ENCODE measurements around the gene OR2A42.
"Not testable (repeated sequence)": the region's sequence is repeated elsewhere in the genome, so short reads cannot be mapped to it uniquely, and the experiment has no call there.

Gene OR2A42, protein sequence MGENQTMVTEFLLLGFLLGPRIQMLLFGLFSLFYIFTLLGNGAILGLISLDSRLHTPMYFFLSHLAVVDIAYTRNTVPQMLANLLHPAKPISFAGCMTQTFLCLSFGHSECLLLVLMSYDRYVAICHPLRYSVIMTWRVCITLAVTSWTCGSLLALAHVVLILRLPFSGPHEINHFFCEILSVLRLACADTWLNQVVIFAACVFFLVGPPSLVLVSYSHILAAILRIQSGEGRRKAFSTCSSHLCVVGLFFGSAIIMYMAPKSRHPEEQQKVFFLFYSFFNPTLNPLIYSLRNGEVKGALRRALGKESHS

GRCh38 chr7:144239365-144239764 lies at the start of gene OR2A42:
Gene OR2A42, minus strand, starts transcription at chr7:144239605. Its CDS starts 6,762 bp downstream, at chr7:144232843.
- DNase-seq (ENCODE audit: low read depth), result not testable (repeated sequence)

- DNase-seq (ENCODE audit: low read depth), result not testable (repeated sequence)
Measured at GRCh38 chr7:144287171-144287784, 47.9 kb upstream of the OR2A42 start.

DNA sequence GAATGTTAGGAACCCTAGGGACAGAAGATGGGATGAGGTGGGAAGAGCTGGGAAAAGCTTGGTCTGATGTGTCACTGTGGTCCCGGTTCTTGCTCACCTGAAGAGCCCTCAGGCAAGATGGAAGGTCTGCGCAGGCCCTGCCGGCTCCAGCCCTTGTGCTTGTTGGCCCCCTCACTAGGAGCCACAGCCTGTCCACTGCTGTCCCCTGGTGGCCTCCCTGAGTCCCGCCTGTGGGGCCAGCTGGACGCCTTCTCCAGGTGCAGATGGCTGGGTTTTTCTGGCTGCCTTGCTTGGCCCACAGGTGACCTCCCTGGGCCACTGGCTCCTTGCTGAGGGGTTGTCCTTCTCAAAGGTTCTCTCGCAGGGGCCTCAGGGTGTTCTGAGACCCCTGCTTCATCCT lies 44.3 kb upstream of the OR2A42 start:
- not testable (repeated sequence) for DNase-seq (ENCODE audit: low read depth)

- DNase-seq (ENCODE audit: low read depth), result not testable (repeated sequence)
Measured at GRCh38 chr7:144282490-144282889, 43.1 kb upstream of the OR2A42 start.

- not testable (repeated sequence) for DNase-seq (ENCODE audit: low read depth)
Measured at GRCh38 chr7:144281981-144282380, 42.6 kb upstream of the OR2A42 start.

DNA sequence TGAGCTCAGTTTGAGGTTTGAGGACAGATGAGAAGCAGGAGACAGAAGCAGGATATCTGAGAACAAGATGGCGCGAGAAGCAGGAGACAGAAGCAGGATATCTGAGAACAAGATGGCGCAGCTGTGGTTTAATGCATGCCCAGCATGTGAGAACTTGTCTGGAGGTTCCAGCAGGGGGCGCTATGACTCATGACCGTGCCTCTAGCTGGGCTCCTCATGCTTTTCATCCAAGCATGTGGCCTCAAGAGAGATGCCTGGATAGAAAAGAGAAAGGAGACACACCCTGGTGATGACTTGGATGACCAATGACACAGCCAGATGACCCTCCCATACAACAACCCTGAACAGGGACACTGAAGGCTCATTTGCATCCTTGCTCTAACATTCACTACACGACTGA lies 40.6 kb upstream of the OR2A42 start:
- DNase-seq (ENCODE audit: low read depth), result not testable (repeated sequence)

GRCh38 chr7:144275281-144275680 lies 35.9 kb upstream of the OR2A42 start:
- DNase-seq (ENCODE audit: low read depth), result not testable (repeated sequence)

DNA sequence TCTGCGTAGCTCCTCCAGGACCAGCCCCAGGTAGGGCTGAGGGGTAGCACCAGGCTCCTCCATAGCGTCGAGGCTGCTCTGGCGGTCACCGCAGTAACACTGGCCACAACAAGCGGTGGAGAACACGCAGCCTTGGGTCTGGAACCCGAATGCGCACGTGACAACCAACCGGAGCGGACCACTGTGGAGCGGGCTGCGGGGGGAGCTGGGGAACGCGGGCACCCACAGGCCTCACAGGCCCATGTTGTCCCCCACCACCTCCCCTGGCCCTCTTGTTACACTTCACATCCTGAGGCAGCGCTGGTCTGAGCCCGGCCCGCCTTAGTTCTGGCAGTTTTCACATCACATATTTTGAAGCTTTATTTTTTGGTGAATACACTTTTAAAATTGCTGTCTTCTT lies 29.8 kb upstream of the OR2A42 start, which contains the start of gene CTAGE8:
TSS of gene CTAGE8 (minus strand) at position 101 of the 400 bp plus-strand sequence. CDS start at position 63, 38 bp downstream.
- DNase-seq (ENCODE audit: low read depth), result not testable (repeated sequence)

DNA sequence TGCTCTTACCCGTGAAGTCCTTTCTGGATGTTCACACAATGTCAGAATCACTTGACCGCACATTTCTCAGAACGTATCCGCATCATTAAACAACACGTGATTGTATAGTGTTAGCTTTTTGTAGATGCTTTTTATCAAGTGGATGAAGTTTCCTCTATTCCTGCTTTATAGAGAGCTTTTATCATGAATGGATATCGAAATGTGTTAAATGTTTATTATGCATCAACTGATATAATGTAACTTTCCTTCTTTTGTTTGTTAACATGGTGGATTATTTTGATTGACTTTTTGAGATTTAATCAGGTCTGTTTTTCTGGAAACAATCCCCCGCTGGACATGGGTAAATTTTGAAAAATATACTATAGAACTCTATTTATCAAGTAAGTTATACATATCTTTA lies 25.3 kb upstream of the OR2A42 start, which contains the start of gene OR2A7:
TSS of gene OR2A7 (minus strand) at position 101 of the 400 bp plus-strand sequence. CDS start 5,164 bp downstream, outside the sequence.
- DNase-seq (ENCODE audit: low read depth), result not testable (repeated sequence)

GRCh38 chr7:144262128-144262527 lies 22.7 kb upstream of the OR2A42 start:
- not testable (repeated sequence) for DNase-seq (ENCODE audit: low read depth)

DNA sequence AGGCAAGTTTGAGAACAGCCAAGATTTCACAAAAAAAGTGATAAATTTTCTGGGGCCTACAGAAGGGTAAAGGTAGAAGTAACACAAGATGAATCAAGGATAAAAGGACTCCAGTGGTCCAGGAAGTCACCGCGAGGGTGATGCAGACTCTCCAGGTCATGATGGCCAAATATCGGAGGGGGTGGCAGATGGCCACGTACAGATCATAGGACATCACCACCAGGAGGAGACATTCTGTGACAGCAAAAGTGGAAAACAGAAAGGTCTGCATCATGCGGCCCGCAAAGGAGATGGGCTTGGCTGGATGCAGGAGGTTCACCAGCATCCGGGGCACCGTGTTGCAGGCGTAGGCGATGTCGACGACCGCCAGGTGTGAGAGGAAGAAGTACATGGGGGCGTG lies 19.7 kb upstream of the OR2A42 start:
- not testable (repeated sequence) for DNase-seq (ENCODE audit: low read depth)

GRCh38 chr7:144256112-144256511 lies 16.7 kb upstream of the OR2A42 start:
- DNase-seq (ENCODE audit: low read depth), result no peak

DNA sequence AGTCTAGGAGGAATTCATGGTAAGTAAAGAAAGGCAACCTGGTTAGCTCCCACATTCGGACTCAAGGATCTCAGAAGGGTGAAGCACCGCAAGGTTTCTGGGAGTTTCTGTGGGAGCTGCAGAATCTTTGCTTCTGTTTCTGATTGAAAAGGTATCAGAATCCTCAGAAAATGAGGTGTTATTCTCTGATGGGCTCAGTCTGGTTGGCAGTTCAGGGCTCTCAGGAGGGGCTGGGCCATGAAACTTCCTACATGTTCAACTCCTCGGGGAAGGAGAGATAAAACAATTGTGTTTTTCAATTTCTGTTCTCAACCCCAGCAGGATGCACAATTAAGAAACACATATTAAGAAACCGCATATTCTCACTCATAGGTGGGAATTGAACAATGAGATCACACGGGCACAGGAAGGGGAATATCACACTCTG lies 16.1 kb upstream of the OR2A42 start:
- no peak for DNase-seq (ENCODE audit: low read depth)

- not testable (repeated sequence) for DNase-seq (ENCODE audit: low read depth)
Measured at GRCh38 chr7:144252307-144252706, 12.9 kb upstream of the OR2A42 start.

- not testable (repeated sequence) for DNase-seq (ENCODE audit: low read depth)
Measured at GRCh38 chr7:144247674-144248330, 8.4 kb upstream of the OR2A42 start.

GRCh38 chr7:144246967-144247366 lies 7.6 kb upstream of the OR2A42 start:
- DNase-seq (ENCODE audit: low read depth), result not testable (repeated sequence)

GRCh38 chr7:144245372-144245771 lies 6.0 kb upstream of the OR2A42 start:
- not testable (repeated sequence) for DNase-seq (ENCODE audit: low read depth)

DNA sequence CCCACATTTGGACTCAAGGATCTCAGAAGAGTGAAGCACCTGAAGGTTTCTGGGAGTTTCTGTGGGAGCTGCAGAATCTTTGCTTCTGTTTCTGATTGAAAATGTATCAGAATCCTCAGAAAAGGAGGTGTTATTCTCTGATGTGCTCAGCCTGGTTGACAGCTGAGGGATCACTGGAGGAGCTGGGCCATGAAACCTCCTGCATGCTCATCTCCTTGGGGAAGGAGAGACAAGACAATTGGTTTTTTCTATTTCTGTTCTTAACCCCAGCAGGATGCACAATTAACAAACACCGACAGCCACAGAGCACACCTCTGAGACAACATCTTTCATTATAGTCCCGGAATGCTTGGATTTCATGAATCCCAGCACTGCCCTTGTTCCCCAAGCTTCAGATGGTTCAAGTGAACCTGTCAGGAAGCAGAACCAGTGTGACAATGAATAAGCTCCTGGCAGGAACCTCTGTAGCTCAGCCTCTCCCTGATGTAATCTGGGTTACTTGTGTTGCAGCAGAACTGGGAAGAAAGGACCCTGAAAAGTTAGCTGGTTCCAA lies 799 bp downstream of the OR2A42 start:
- not testable (repeated sequence) for DNase-seq (ENCODE audit: low read depth)

DNA sequence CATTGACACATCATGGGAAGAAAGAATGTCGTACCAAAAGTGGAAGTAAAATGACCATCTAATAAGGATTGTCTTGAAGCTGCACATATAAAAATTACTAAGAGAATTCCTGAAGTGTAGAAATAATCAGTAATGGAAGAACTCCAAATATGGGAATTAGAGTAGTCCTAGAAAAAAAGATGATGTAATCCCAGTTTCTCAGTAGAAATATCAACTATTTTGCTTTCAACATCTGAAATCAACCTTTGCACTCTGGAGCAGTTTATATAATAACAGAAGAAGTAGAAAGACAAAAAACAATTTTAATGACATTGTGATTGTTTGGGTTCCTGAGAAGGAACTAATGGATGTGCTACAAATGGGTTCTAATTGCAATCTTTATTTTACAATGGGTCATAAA lies 6.4 kb downstream of the OR2A42 start:
- not testable (repeated sequence) for DNase-seq (ENCODE audit: low read depth)

- DNase-seq (ENCODE audit: low read depth), result not testable (repeated sequence)
Measured at GRCh38 chr7:144231027-144231426, 8.4 kb downstream of the OR2A42 start.

GRCh38 chr7:144228810-144229209 lies 10.6 kb downstream of the OR2A42 start:
- DNase-seq (ENCODE audit: low read depth), result not testable (repeated sequence)

- not testable (repeated sequence) for DNase-seq (ENCODE audit: low read depth)
Measured at GRCh38 chr7:144226866-144227265, 12.5 kb downstream of the OR2A42 start.
